ENCODE data around the gene FRS3.

The FRS3 gene

DNA sequence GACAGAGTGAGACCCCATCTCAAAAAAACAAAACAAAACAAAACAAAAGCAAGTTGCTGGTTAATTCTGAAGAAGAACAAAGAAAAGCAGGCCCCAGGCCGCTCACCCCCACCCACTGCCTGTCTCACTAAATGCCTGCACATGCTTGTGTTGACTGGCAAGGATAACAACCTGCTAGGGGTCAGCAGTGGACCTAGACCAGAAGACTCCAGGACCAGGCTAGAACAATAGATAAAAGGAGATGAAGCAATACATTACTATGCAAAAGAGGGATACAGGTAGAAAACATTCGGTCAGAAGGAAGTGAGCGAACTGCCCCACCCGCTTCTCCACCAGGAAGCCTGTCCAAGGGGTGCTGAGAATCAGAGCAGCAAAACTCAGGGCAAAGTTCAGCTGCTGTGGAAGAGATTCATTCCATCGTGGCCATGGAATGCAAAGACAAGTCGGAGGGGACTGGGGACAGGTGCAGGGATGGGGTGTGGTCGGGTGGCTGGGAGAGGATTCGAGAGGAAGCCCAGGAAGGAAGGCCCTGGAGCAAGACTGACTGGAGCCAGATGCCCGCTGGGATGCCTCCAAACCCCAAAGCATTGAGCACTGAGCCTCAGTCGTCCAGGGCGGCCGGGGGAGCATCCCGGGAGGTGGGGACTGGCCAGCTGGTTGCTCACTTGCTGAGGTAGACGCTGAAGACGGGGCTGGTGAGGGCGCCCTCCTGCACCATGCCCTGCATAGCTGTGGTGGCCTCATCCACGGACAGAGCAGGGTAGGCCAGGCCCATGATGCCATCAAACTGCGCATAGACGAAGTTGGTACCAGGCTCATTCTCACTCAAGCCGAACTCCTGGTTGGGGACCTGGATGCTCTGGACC, 37.8 kb downstream of the FRS3 start:
- DNase-seq (ENCODE audit: low read depth), result no peak

DNA sequence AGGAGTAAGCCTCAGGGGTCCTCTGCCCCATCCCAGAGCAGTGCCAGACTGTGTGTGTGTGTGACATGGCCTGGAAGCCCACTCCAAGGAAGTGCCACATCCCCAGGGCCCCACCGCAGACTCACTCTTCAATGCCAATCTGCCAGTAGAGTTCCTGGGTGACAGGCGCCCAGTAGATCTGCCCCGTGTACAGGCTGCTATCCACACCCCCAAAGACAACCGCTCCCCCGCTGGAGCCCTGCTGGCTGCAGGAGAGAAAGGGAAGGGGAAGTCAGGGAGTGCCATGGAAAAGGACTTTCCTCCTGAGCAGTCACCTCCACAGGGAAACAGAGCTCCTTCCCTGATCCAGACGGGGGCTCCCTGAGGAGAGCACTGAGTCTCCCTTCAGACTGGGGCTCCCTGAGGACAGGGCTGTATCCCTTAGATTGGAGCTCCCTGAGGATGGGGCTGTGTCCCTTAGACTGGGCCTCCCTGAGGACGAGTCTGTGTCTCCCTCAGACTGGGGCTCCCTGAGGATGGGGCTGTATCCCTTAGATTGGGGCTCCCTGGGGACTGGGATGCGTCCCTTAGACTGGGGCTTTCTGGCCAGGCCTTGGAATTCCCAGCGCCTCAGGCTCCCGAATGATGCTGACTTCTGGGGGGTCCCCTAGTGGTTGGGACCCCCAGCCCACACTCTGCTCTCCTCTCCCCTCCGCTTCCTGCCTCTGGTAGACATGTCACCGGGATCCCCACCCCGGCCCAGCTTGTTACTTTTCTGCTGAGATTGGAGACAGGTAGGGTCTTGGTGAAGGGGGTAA, 39.1 kb downstream of the FRS3 start:
- no peak for DNase-seq (ENCODE audit: low read depth)

DNA sequence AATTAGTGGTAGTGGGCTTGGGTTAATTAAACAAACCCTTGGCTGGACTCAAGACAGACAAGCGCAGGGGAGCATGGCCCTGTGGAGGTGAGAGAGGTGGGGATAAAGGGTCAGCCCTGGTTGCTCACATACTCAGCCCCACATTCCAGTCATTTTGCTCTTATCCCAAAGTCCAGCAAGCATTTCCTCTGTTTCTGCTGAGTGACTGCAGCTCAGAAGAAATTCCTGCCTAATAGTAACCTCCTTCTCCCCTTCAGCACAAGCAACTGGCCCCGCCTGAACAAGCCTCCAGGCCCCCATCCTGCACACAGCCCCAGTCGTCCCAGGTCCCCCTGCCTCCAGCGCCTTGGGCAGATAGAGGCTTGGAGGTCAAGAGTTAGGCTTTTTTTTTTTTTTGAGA, 40.7 kb downstream of the FRS3 start:
- DNase-seq (ENCODE audit: low read depth), result no peak

DNA sequence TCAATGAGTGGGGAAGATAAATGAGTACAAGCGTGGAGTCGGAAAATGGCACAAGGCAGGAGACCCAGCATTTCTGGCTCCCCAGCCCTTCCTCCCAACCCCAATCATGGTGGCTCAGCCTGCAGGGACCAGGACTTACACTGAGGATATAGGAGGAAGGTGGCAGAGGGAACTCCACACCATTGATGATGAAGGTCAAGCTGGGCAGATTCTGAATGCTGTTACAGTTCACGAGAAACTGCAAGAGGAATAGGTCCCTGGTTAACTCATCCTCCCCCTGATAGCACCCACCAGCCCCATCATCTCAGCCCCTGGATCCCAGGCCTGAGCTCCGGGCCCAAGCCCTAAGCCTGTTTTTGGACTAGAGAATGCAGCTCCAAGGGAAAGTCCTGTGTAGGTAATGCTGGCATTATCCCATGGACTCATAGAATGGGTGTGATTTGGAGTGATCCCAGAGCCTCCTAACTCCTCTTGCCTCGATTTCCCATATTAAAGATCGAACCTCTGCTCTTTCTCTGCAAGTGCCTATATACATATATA, 42.0 kb downstream of the FRS3 start:
- no peak for DNase-seq (ENCODE audit: low read depth)

DNA sequence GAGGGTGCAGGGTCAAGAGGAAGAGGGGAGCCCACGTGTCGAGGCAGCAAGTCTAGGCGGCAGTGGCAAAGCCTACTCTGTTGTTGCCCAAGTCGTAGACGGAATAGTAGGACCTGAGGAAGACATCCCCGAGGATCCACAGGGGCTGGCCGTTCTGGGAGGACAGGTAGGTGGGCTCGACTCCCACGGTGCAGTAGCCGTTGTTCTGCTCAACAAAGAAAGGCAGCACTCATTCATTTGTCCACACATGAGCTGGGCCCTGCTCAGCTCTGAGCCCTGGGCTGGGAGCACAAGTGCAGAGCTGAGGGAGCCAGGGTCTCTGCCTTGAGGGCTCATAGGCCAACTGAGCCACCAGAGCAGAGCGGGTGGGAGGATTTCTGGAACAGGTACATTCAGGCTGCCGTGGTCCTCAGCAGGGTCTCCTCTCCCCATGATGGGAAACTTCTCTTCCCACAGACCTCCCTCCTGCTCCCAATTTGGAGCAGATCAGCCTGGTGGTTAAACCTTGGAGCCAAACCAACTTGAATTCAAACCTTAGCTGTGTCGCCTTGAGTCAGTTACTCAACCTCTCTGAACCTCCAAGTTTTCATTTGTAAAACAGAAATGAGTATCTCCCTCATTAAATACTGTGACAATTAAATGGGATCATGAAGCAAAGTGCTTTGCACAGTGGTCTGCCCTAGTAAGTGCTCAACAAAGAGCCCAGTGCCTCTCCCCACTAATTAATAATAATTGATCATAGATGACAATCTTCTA, 42.7 kb downstream of the FRS3 start:
- DNase-seq (ENCODE audit: low read depth), result no peak

DNA sequence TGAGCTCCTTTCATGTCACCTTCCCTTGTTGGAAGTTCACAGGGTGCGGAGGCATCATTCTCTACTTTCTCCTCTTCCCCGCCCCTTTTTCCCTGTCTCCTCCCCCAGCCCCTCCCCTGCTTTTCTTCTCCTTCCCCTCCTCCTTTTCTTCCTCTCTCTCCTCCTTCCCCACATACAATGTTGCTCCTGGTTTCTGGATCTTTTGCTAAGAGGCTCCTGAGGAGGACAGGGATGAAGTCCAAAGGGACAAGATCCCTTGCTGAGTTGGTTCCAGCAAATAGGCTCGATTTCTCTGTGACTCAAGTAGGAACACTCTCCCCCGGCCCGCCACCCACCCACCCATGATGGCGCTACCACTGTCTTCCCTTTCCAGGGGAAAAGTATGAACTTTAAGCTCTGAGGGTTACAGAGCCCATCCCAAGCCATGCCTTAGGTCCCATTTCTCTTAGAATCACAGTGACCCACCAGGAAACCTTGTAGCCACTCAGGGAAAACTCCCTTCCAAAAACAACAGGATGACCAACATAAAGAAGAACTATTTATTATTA, 43.4 kb downstream of the FRS3 start:
- no peak for DNase-seq (ENCODE audit: low read depth)

DNA sequence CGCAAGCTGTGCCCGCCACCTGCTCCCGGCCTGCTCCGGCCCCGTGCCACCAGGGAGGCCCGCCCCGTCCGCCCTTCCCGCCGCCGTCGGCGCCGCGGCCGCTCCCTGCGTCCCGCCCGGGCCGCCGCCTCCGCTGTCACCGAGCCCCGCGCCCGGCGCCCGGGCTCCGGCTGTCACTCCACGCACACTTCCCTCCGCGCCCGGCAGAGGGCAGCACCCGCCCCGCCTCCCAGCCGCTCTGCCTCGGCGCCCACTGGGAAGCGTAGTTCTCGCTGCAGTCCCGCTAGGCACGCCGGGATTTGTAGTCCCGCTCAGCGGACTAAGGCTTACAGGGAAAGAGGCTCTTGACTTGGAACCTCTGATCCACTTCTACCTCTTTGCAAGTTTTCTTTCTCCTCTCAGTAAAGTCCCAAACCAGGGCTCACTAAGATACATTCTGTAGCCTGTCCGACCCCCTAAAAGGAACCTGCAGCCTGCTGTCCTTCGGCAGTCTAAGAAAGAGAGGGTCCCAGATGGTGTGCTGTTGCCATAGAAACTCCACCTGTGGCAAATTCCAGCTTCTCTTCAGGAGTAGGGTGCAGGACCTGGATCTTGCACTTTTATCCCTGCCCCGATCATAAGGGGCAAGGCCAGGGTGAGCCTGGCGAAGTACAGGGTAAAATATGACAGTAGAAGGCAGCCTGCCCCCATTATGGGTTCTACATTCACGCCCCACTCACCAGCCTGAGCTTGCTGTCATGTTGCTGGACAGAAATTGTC, 44.1 kb downstream of the FRS3 start, which contains the start of gene TFEB:
TFEB (minus strand) TSS at position 182 of the 759 bp plus-strand sequence. CDS start 44,395 bp downstream, outside the sequence.
- peak; percentile 84 for DNase-seq (ENCODE audit: low read depth)

DNA sequence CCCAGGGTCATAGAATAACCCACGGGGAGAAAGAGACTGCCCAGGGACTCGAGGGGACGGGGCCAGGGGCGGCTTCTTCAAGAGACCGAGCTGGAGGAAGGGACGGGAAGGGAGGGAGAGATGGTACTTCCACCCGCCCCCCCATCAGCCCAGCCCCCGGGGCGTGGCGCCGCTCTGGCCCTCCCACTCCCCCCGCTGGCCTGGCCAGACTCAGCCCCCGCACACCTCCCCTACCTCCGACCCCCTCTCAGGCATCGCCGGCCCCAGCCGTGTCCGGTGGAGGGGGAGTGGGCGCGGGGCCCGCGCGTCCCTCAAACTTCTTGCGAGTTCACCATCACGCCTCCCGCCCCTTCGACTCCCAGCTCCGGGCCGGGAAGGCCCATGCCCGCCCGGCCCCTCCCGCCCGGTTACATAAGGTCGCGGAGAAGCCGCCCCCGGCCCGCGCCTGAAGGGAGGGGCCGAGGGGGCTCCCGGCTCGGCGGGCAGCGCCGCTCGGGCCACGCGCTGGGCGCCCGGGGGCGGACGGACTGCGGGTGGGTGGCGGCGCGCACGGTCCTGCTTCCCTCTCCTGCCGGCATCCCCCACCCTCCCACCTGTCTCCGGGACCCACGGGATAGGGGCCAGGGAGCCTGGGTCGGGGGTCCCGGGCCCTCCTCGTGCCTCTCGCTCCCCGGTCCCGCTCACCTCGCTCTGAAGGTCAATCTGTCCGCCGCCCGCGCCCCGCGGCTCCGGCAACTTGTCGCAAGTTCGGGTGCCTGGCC, 44.9 kb downstream of the FRS3 start:
- peak; percentile 76 for DNase-seq (ENCODE audit: low read depth)

DNA sequence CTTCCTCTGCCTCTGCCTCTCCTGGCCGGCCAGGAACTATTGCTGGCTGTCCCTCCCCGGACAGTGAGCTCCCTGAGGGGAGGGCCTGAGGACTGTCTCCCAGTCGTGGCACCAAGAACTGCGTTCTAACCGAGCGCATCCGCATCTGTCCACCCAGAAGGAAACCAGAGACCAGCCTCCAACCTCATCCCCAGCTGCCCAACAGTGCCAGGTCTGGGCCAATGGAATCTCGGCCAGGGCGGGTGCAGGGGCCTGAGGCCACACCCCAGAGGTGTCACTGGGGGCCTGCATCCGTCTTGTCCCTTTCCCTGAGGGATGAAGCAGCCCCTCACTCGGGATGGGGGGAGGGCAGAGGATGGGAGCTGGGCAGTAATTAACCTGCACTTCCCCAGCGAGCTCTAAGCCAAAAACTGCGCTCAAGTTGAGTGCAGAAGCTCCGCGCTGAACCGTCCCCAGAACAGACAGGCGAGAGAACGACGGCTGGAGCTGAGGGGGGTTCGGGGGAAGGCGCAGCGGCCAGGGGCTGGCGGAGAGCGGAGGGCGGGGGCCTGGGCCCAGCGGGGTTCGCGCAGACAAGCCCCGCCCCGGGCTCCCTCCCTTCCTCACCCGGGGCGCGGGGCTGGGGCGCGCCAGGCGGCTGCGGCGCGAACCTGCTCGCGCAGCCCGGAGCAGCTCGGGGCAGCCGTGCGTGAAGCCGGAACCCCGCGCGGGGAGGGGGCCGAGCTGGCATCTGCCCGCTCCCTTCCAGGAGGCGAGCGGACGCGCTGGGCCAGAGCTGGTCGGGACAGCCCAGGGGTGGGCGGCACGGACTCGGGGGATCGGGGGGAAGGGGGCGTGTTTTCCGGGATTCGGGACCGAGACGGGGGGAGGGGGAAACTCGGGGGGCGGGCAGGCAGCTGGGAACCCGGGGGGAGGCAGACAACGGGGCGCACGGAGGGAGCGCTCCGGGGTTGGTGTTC, 45.7 kb downstream of the FRS3 start:
- DNase-seq (ENCODE audit: low read depth), result peak; percentile 74

DNA sequence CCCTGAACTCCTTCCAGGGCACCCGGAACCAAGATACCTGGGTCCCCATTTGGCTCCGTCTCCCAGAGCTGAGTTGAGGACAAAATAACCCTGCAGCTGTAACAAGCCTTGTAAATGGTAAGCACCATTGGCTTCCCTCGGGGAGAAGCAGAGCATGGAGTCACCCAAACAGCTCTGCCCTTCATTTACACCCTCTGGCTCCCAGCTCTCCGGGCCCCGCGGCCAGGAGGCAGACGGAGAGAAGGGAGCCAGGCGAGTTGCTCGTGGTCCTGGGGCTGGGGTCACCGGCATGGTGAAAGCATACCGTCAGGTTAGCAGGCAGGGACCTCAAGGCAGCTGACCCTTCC, 46.4 kb downstream of the FRS3 start:
- DNase-seq (ENCODE audit: low read depth), result no peak

DNA sequence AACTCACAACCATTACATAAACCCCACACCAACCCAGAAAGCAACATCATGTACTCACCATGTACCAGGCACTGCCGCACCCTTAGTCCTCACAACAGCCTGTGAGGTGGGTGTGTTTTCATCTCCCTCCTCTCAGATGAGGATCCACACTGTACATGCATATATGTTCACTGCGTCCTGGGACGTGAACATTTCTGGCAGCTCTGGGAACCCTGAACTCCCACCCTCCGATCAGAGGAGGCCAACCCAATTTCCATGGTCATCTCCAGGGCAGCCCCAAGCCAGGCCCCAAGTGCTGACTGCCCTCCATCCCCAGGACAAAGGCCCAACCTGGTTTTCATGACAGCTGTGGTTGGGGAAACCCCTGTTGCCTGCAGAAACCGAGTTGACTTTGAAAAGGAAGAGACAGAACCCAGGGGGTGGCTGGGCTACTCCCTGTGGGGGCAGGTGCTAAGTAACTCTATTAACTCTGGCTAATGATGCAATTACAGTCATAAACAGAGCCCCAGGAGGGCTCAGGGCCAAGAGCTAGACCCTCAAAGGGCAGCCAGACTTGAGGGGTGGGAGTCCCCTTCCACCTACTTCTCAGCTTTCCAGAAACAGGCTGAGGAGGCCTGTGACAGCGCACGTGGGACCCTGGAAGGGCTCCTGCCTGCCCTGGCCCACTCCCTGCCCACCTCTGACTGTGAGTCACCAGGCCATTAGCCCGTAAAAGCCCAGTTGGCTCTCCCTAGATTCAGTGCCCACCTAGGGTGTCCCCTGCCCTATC, 46.9 kb downstream of the FRS3 start:
- DNase-seq (ENCODE audit: low read depth), result no peak

DNA sequence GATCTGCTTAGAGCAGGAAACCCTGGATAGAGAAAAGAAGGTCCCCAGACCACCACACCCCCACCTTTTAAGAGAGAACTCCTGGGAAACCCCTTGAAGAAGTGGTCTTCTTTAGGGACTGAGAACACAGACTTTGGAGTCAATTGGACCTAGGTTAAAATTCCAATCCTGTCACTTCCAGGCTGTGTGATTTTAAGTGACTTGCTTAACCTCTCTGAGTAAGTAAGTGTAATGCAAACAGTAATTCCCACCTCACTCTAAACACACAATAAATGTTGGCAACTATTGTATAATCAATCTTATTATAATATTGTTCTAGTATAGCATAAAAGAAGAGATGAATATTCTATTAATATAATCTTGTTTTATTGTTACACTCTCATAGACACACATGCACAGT, 47.6 kb downstream of the FRS3 start:
- DNase-seq (ENCODE audit: low read depth), result no peak

DNA sequence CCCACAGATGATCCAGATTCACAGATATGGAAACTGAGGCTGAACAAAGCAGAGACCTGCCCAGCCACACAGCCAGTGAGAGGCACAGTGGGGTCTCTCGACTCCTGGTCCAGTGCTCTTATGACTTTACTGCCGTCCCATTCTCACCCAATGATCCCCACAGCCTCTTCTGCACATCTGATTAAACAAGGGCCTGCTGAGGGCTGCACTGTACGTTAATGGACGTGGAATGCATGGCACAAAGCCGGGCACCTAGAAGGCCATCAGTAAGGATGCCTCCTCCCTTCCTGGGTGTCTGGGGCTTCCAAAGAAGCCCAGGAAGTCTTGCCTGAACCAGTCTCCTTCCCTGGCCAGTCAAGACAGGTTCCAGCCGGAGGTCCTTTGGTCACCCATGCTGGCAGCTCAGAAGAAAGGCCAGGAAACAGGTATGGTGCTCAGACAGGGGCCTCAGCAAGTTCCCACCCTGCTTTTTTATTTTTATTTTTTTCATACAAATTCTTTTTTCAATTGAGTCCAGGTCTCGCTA, 48.1 kb downstream of the FRS3 start:
- no peak for DNase-seq (ENCODE audit: low read depth)

DNA sequence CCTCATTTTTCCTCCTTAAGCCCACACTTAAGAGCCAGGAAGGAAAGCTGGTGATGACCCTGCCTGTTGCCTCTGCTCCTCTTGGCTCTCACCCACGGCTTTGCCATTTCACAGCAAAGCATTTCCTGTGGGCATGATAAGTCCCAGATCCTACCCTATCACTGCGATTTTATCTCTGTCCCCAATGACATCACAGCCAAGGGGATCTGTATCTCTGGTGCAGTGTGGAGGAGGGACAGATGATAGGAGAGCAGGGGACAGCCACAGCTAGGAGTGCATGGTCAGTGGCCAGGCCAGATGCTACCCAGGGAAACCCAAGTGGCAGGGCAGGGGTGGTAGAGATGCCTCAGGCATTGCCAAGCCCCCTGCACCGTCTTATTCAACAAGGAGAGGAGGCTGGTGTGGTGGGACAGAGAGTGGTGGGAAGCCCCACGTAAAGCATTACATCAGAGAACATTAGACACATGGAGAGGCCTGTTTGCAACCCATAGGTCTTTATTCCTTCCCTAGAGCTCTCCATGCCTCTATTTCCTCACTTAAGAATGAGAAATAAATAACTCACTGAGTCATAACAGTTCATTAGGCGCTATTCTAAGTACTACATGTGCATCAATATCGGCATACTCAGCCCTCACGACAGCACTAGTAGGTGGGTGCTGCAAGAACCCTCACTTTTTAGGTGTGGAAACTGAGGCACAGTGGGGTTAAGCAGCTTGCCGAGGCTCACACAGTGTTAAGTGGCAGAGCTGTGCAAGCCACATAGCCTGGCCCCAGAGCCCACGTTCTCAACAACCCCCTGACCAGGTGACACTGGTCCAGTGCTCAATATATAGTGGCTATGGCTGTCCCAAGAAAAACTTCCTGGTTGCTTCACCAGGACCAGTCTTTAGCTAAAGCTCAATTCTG, 48.9 kb downstream of the FRS3 start:
- DNase-seq (ENCODE audit: low read depth), result peak; percentile 21

DNA sequence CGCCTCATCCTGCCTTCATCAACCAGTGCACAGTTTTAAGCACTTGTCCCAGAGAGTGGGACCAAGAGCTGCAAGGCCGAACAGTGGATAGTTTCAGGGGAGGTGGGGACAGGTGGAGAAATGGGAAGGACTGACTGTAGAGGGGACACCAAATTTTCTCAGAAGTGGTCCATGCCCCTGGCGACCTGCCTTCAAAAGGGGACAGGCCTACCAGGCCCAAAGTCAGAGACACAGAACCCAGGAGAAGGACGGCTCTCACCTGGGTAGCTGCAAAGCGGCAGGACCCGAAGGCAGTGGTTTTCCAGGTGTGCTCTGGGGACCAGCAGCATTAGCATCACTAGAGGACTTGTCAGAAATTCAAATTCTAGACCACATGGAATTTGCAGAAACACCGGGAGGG, 50.1 kb downstream of the FRS3 start:
- DNase-seq (ENCODE audit: low read depth), result no peak

DNA sequence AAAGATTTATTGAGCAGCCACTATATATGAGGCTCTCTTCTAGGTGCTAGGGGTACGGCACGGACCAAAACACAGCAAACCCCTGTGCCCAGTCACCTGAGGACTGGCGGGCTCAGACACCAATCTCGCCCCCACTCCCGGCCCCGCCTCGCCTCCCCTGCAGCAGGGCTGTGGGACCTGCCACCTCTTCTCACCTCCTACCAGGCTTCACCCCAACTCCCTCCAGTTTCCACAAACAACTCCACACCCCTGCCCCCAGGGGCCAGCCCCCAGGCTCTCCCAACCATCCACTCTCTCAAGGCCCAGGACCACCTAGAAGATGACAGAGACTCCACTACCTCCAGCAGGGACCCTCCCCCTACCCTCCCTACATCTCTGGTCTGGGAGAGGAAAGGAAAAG, 50.7 kb downstream of the FRS3 start:
- no peak for DNase-seq (ENCODE audit: low read depth)

Measured in fibroblast of gingiva (primary cell).